ENCODE results near the gene SPSB2. TPM values are rescaled to one million over a fixed set of nuclear protein-coding genes. Genes with fewer than 3 reads are reported as not detected.
"Not testable (repeated sequence)": the region's sequence is repeated elsewhere in the genome, so short reads cannot be mapped to it uniquely, and the experiment has no call there.

Gene SPSB2
- total RNA-seq, 2 donors from 2014 or later: 4.9 to 6.9 TPM

- intact Hi-C loops (cut with DNase I); DNase-seq (ENCODE audit: low spot score): not testable (repeated sequence)
These were observed 6.7 kb upstream of the SPSB2 start for GRCh38 chr12:6879824-6880223.

GRCh38 chr12:6874015-6874368 lies 889 bp upstream of the SPSB2 start:
- DNase-seq (ENCODE audit: low spot score); intact Hi-C loops (cut with DNase I): not testable (repeated sequence)

- intact Hi-C loops (cut with DNase I): no loop called here
- peak; percentile 94 for DNase-seq (ENCODE audit: low spot score)
These were observed 742 bp downstream of the SPSB2 start for GRCh38 chr12:6872073-6873048.

GRCh38 chr12:6871052-6871957 lies 1.8 kb downstream of the SPSB2 start:
- intact Hi-C loops (cut with DNase I): loop anchor here in 1 of 2 donors (2.0 kb wide), 1 partner anchor 67 kb away; no protein-coding TSS in a partner anchor
- DNase-seq (ENCODE audit: low spot score): peak; percentile 81

GRCh38 chr12:6870304-6870703 lies 2.8 kb downstream of the SPSB2 start:
- intact Hi-C loops (cut with DNase I): loop anchor here in 1 of 2 donors (2.0 kb wide), 1 partner anchor 68 kb away; no protein-coding TSS in a partner anchor
- not testable (repeated sequence) for DNase-seq (ENCODE audit: low spot score)

- DNase-seq (ENCODE audit: low spot score): peak; percentile 91
- intact Hi-C loops (cut with DNase I): loop anchor here (2.0 to 5.0 kb wide), 2 partner anchors 58 to 69 kb away; partner anchors contain the start of gene ATN1 (in 1 of the 2)
These were observed 3.8 kb downstream of the SPSB2 start for GRCh38 chr12:6869049-6870021.

- intact Hi-C loops (cut with DNase I): loop anchor here in 1 of 2 donors (5.0 kb wide), 1 partner anchor 59 kb away; the partner anchor contains the start of gene ATN1
- peak; percentile 73 for DNase-seq (ENCODE audit: low spot score)
These were observed 4.7 kb downstream of the SPSB2 start for GRCh38 chr12:6868211-6869048.

- intact Hi-C loops (cut with DNase I): loop anchor here in 1 of 2 donors (5.0 kb wide), 1 partner anchor 60 kb away; the partner anchor contains the start of gene ATN1
These were observed 5.5 kb downstream of the SPSB2 start, which contains the start of gene TPI1 for GRCh38 chr12:6867413-6868210. Gene TPI1 (plus strand): TSS chr12:6867531. CDS start chr12:6867567, 36 bp downstream.

GRCh38 chr12:6866920-6867412 lies 6.1 kb downstream of the SPSB2 start:
- no peak for DNase-seq (ENCODE audit: low spot score)
- intact Hi-C loops (cut with DNase I): loop anchor here in 1 of 2 donors (5.0 kb wide), 1 partner anchor 60 kb away; the partner anchor contains the start of gene ATN1

More at GRCh38 chr12:6867413-6868210, 5.5 kb downstream of the SPSB2 start, which contains the start of gene TPI1:
- DNase-seq (ENCODE audit: low spot score): peak; percentile 95

GRCh38 chr12:6866163-6866919 lies 6.8 kb downstream of the SPSB2 start:
- intact Hi-C loops (cut with DNase I): loop anchor here in 1 of 2 donors (5.0 kb wide), 1 partner anchor 61 kb away; the partner anchor contains the start of gene ATN1
- peak; percentile 80 for DNase-seq (ENCODE audit: low spot score)

GRCh38 chr12:6865307-6865706 lies 7.8 kb downstream of the SPSB2 start:
- peak; percentile 47 for DNase-seq (ENCODE audit: low spot score)
- intact Hi-C loops (cut with DNase I): loop anchor here in 1 of 2 donors (5.0 kb wide), 1 partner anchor 62 kb away; the partner anchor contains the start of gene ATN1

- DNase-seq (ENCODE audit: low spot score): peak; percentile 72
- intact Hi-C loops (cut with DNase I): no loop called here
These were observed 9.3 kb downstream of the SPSB2 start for GRCh38 chr12:6863586-6864321.

GRCh38 chr12:6863033-6863432 lies 10.1 kb downstream of the SPSB2 start:
- intact Hi-C loops (cut with DNase I): no loop called here
- DNase-seq (ENCODE audit: low spot score): peak; percentile 64

- intact Hi-C loops (cut with DNase I): no loop called here
- peak; percentile 38 for DNase-seq (ENCODE audit: low spot score)
These were observed 11.7 kb downstream of the SPSB2 start for GRCh38 chr12:6861391-6861790.

GRCh38 chr12:6860942-6861341 lies 12.2 kb downstream of the SPSB2 start:
- intact Hi-C loops (cut with DNase I): no loop called here
- DNase-seq (ENCODE audit: low spot score): peak; percentile 62

All from posterior vena cava (tissue), 2 donors.